ENCODE measurements around the gene SLC16A4.

SLC16A4 gene

DNA sequence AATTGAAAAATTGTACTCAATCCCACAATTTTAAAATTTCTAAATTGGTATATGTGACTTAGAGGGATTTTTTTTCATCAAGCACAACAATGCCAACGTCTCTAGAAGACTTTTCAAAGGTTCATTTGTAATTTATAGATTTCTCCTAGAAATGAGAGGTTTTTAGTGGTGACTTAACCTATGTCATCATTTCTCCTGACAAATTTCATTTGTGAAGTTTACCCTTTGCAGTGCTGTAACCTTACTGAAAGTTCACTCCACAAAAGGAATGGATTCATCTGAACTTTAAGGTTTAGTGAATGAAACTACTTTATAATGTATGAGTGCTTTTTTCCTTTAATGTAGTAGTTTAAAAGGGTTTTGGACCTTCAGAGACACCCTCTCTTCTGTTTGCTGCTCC lies 35.5 kb downstream of the SLC16A4 start:
- no peak for DNase-seq

DNA sequence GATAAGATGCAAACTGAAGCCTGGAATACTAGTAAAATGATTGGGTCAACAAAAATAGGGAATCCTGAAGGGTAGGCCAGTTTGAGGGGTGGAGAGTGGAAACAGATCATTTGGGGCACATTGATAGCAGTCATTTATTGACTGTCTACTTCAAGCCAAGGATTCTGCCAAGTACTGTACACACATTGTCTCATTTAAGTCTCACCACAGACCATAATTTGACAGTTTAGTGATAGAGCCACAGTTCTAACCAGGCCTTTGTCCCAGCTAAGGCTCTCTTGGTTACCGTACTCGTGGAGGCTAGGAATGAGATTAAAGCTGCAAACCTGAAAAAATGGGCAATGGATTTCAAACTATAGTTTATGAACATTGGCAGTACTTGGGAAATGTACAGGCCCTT lies 40.5 kb downstream of the SLC16A4 start:
- no peak for DNase-seq

GRCh38 chr1:110348771-110349170 lies 42.1 kb downstream of the SLC16A4 start:
- DNase-seq = no peak

DNA sequence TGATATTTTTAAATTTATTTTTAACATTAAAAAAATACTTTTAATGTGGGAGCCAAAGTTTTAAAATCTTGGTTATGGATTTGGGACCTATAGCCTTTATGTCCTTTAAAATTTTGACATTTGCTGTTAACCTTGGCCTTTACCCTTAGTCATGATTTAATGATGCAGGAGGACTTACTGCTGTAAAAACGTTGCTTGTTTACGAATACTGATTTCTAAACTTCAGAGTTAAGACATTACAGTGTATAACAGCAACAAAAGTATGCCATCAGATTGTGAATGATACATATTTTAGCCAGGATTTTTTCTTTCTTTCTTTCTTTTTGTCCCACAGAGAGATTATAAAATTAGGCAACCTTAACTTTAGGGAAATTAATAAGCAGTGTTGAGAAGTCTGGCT lies 42.8 kb downstream of the SLC16A4 start:
- no peak for DNase-seq

GRCh38 chr1:110347182-110347893 lies 43.5 kb downstream of the SLC16A4 start:
- DNase-seq = no peak

- no peak for DNase-seq
These were observed 44.1 kb downstream of the SLC16A4 start for GRCh38 chr1:110346690-110347089.

DNA sequence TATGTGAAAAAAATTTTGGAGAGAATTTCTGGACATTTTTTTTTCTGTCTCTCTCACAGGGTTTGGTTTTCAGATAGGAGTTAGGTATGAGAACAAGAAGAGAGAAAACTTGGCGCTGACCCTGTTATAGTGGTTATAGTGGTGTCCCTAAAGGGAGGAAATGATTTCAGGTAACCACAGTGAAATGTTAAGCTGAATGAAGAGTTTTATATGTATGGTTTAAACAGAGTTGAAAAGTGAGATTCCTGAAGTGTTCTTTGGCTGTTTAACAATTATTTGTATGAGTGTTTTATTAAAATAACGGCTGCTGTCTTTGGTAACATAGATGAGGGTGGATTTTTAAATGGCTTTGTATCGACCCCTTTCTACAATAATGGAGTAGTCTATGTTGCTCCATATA lies 45.3 kb downstream of the SLC16A4 start:
- no peak for DNase-seq

GRCh38 chr1:110344152-110344551 lies 46.7 kb downstream of the SLC16A4 start:
- no peak for DNase-seq

- DNase-seq = no peak
These were observed 47.6 kb downstream of the SLC16A4 start for GRCh38 chr1:110343249-110343648.

- no peak for DNase-seq
These were observed 48.9 kb downstream of the SLC16A4 start for GRCh38 chr1:110341872-110342331.

DNA sequence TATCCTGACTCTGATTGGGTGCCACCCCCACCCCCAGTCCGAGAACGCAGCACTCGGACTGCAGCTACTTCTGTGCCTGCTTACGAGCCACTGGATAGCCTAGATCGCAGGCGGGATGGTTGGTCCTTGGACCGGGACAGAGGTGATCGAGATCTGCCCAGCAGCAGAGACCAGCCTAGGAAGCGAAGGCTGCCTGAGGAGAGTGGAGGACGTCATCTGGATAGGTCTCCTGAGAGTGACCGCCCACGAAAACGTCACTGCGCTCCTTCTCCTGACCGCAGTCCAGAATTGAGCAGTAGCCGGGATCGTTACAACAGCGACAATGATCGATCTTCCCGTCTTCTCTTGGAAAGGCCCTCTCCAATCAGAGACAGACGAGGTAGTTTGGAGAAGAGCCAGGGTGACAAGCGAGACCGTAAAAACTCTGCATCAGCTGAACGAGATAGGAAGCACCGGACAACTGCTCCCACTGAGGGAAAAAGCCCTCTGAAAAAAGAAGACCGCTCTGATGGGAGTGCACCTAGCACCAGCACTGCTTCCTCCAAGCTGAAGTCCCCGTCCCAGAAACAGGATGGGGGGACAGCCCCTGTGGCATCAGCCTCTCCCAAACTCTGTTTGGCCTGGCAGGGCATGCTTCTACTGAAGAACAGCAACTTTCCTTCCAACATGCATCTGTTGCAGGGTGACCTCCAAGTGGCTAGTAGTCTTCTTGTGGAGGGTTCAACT lies 49.5 kb downstream of the SLC16A4 start:
- no peak for DNase-seq

GRCh38 chr1:110340207-110340468 lies 50.7 kb downstream of the SLC16A4 start:
- DNase-seq = no peak

- peak; percentile 43 for DNase-seq
These were observed 51.2 kb downstream of the SLC16A4 start for GRCh38 chr1:110339407-110340206.

DNA sequence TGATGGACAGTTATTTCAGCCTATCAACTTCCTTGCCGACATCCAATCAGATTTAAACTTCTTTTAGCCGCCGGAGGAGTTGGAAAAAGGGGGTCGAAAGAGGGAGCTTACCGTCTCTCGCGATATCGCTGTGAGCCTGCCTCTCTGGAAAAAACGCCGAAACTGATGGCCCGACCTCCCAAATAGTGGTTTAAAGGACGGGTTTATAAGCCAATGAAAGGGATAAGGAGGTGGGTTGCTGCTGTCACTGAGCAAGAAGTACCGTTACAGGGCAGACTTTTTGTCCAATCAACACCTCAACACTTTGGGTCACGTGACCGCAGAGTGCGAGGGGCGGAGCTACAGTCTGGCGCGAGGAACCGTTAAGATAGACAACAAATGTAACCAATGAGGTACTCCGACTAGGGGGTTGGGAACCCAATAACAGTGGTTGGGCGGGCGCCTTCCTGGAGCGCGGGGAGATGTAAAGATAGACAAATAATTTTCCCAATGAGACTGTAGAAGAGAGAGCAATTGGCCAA lies 51.9 kb downstream of the SLC16A4 start, which contains the start of gene RBM15:
RBM15 (plus strand) TSS at position 492 of the 521 bp plus-strand sequence; CDS start at position 521, 29 bp downstream.
- peak; percentile 100 for DNase-seq

DNA sequence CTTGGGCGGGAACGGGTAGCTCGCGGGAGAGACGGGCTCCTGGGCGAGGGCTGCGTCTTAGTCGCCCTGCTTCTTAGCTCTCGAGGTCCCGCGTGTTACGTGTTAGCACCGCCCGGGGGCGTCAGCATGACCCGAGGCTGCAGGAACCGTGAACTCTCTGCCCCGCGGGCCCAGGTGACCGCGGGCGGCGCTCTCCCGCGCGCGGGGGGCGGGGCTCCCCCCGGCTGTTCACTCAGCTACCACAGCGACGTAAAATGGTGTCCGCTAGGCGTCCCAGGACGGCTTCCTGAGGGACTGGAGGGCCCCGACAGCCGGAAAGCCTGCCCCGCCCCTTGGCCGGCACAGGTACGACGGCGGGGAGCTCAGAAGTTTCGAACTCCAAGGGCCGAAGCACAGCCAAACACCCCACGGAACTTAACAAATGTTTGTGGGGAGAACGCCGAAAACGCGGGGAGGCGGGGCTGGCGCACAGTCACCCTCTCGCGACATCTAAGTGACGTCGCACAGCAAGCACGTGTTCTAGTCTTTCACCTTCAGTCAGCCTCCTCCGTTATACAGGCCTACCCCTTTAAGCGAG lies 52.4 kb downstream of the SLC16A4 start:
- peak; percentile 96 for DNase-seq

DNA sequence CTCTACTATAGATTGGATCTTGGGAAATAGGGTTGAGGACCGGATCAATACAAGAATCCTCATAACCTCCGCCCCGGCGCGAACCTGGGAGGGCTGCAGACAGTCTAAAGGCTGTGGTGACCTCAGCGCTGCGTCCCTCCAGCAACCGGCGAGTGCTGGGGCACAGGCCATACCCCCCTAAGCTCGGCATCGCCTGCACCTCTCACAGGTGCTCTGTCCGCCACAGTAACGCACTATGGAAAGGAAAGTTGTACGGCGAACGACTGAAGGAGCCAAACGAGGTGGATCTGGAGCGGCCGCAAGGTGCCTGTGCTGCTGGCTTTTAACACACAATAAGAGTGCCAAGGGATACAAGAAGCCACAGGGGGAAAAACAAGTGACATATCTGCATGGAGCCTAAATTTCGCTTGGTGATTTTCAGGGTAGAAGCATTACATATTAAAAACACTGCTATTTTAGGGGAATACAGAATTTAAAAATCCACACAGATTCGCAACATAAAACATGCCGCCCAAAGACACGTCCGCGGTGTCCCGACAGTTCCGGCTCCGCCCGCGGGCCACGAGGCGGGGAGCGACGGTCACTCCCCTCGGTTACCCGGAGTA lies 53.0 kb downstream of the SLC16A4 start:
- no peak for DNase-seq

DNA sequence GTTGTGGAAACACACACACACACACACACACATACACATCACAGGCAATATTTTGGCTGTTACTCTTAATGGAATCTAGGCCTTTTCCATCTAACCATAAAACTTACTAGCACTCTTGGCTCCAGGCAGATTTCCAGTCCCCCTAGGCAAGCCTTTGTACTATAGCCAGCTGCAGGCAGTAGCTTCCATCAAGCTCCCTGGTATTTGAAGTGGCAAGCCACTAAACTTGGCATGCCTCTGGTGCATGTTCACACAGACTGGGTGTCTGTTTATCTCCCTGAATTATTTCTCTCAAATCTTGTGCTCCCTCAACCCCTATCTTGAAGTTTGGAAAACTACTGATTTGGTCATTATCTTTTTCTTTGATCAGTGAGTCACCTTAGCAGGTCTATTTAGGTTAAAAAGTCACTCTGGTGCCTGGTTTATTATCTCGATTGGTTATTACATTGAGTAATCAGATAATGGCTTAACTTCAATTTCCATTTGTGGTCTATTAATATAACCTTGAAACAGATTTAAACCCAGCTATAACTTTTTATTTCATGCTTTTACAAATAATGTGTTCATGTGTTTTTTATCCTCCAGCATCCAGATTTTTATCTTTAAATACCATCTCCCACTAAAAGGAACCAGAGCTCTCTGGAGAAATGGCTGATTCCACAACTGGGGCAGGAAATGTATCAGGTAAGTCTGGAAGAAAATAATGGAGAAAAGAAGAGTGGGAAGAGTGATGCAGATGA lies 54.4 kb downstream of the SLC16A4 start:
- no peak for DNase-seq

DNA sequence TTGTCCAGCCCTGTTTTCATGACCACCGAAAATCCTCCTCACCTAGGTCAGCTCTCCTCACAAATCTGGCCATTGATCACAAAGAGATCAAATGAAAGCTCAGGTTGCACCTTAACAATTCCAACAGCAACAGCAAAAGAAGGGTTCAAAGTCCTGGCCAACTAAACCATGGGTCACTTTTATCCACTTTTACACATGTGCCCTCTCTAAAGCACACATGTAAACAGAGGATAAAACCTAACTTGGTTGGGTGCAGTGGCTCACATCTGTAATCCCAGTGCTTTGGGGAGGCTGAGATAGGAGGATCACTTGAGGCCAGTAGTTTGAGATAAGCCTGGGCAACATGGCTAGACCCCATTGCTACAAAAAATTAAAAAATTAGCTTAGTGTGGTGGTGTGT lies 55.6 kb downstream of the SLC16A4 start:
- no peak for DNase-seq

- no peak for DNase-seq
These were observed 62.1 kb downstream of the SLC16A4 start for GRCh38 chr1:110328700-110329099.

GRCh38 chr1:110328274-110328673 lies 62.6 kb downstream of the SLC16A4 start:
- no peak for DNase-seq

DNA sequence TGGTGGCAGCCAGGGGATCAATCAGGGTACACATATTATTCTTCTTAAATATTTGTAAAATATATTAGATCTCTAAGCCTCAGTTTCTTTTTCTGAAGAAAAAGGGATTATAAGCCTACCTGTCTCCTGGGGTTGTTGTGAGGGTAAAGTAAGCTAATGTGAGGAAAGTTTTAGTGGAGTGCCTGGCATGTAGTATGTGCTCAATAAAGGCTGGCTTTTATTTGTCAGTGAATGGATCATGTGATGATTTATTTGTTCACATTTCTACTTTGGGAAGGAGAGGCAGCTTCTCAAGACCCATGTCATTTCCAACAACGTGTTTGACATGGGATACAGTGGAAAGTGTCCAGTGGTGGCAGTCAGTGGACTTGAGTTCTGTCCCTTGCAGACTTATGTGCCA lies 64.0 kb downstream of the SLC16A4 start:
- DNase-seq = no peak

GRCh38 chr1:110324667-110325066 lies 66.2 kb downstream of the SLC16A4 start:
- no peak for DNase-seq
